ENCODE data around the gene MMP15.

Gene MMP15

GRCh38 chr16:58082381-58082780, 56.8 kb downstream of the MMP15 start:
- TF ChIP-seq CTCF (IDR thresholded peaks at IDR 0.05; ENCODE audit: insufficient read depth, low read depth, low read length, missing control alignments) = no peak
- DNase-seq (ENCODE audit: low read depth) = no peak

DNA sequence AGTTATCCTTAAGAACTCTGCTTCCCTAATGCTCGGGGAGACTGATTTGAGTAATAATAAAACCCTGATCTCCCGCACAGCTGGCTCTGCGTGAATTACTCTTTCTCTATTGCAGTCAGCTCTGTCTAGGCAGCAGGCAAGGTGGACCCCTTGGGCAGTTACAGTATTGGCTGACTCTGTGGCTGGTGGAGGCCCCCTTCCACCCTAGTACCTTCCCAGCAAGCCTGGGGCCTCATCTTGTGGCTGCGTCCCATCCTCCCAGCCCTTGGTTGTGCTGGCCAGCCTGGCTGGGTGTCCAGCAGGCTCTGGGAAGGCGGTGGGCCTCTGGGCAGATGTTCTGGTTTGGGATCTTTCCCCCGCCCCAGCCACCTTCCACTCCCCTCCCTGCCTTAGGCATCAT, 59.1 kb downstream of the MMP15 start:
- DNase-seq (ENCODE audit: low read depth) = no peak
- no peak overlapping the region for H3K4me3 ChIP-seq (ENCODE audit: low read depth, low read length)
- no peak for TF ChIP-seq CTCF (IDR thresholded peaks at IDR 0.05; ENCODE audit: insufficient read depth, low read depth, low read length, missing control alignments)

More at GRCh38 chr16:58082381-58082780, 56.8 kb downstream of the MMP15 start:
- H3K4me3 ChIP-seq (ENCODE audit: low read depth, low read length) = no peak overlapping the region

DNA sequence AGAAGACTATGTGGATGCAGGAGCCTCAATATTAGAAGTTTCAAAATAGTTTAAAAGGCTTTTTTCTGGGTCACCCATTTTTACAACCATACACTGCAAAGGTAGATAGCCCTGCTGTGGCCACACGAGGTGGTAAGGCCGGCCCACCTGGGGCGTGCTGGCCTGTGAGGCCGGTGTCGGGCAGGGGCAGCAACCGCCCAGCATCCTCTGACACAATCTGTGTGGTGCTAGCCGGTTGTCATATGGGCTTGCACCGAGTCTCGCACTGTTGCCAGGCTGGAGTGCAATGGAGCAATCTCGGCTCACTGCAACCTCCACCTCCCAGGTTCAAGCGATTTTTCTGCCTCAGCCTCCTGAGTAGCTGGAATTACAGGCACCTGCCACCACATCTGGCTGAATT, 59.6 kb downstream of the MMP15 start:
- no peak for DNase-seq (ENCODE audit: low read depth)
- H3K4me3 ChIP-seq (ENCODE audit: low read depth, low read length) = no peak overlapping the region
- TF ChIP-seq CTCF (IDR thresholded peaks at IDR 0.05; ENCODE audit: insufficient read depth, low read depth, low read length, missing control alignments) = no peak

- no peak for TF ChIP-seq CTCF (IDR thresholded peaks at IDR 0.05; ENCODE audit: insufficient read depth, low read depth, low read length, missing control alignments)
- no peak overlapping the region for H3K4me3 ChIP-seq (ENCODE audit: low read depth, low read length)
- DNase-seq (ENCODE audit: low read depth) = no peak
These were observed 60.2 kb downstream of the MMP15 start for GRCh38 chr16:58085584-58086251.

DNA sequence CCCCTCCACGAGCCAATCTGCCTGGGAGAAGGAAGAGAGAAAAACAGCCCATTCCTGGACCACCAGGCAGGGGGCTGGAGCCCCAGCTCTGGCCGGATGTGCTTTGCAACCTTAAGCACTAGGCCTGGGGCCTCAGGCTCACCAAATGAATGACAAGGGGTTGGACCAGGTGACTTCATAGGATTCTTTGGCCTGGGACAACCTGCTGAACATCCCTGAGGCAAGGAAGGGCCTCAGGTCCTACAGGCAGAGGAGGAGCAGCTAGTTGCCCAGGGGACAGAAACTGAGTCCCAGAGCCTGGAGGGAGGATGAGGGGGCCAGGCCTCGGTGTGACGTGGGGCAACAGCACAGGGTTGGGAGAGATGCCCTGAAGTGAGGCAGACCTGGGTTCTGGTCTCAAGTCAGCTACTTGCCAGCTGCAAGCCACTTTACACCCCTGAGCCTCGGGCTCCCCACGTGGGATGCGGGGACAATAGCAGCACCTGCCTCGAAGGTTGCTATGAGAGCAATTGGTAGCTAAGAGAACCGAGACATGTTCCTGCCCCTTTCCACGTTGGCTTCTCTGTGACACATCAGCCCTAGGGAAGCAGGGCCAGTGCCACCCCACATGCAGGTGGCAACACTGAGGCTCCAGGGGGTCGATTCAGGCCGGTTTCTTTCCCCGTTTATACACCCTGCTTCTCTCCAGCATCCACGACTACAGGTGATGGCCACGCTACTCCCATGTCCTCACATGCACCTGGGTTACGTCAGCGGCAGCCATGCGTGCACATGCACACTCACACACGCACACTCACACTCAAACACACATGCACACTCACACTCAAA, 61.0 kb downstream of the MMP15 start:
- TF ChIP-seq CTCF (IDR thresholded peaks at IDR 0.05; ENCODE audit: insufficient read depth, low read depth, low read length, missing control alignments) = no peak
- H3K4me3 ChIP-seq (ENCODE audit: low read depth, low read length) = no peak overlapping the region
- DNase-seq (ENCODE audit: low read depth) = no peak

DNA sequence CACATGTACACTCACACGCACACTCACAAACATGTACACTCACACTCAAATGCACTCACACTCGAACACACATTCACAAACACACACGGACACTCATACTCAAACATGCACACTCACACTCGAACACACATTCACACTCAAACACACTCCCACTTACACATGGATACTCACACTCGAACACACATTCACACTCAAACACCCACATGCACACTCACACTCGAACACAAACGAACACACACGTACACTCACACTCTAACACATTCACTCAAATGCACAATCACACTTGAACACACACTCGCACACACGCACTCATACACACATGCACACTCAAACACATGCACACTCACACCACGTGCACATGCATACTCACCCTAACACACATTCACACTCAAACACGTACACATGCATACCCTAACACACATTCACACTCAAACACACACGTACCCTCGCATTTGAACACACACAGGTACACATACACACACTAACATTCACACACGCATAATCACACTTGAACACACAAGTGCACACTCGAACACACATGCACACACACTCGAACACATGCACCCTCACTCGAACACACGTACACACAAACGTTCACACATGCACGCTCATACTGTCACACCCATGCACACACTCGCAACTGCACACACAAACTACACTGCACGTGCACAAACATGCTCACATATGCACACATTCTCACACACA, 61.8 kb downstream of the MMP15 start:
- no peak overlapping the region for H3K4me3 ChIP-seq (ENCODE audit: low read depth, low read length)
- DNase-seq (ENCODE audit: low read depth) = no peak
- no peak for TF ChIP-seq CTCF (IDR thresholded peaks at IDR 0.05; ENCODE audit: insufficient read depth, low read depth, low read length, missing control alignments)

Data from GM12865 (cell line).